BE2C (cell line): ENCODE results near the gene PIK3R5.

Experiments used
- DNase-seq: peaks from one replicate; pipeline ENCODE4 v3.0.0-alpha.2; 2020
- H3K27me3 ChIP-seq: fragments of 250-450 bp; sonication (Bioruptor Pico); 2 replicates; pipeline ENCODE4 v1.5.1; 2020; ENCODE audit warnings: mild to moderate bottlenecking
- H3K36me3 ChIP-seq: fragments of 250-450 bp; sonication (Bioruptor Pico); 2 replicates; pipeline ENCODE4 v1.5.1; 2020; ENCODE audit warnings: mild to moderate bottlenecking
- H3K4me1 ChIP-seq: fragments of 250-450 bp; sonication (Bioruptor Pico); 2 replicates; pipeline ENCODE4 v1.5.1; 2020
- H3K4me3 ChIP-seq: 2 replicates; pipeline ENCODE4 v1.5.1; 2011; ENCODE audit warnings: low read depth, low read length
- H3K9me3 ChIP-seq: fragments of 250-450 bp; sonication (Bioruptor Pico); 2 replicates; pipeline ENCODE4 v1.5.1; 2020
- CTCF ChIP-seq: IDR thresholded peaks from 2 replicates; pipeline ENCODE4 v1.5.1; 2012; ENCODE audit warnings: mild to moderate bottlenecking, low read depth, low read length

The PIK3R5 gene

GRCh38 chr17:9004961-9005285 lies 39.4 kb upstream of the PIK3R5 start:
- no peak for TF ChIP-seq CTCF
- Histone ChIP-seq H3K27me3 (peaks cover 22% of the 10 kb centered on the region), H3K9me3 (no peaks in the 10 kb centered on the region), H3K4me3 (no peak overlapping the region), H3K4me1 (no peaks in the 10 kb centered on the region), H3K36me3 (no peaks in the 10 kb centered on the region)
- DNase-seq: no peak

- H3K27me3 ChIP-seq: peaks cover 22% of the 10 kb centered on the region
- H3K4me3 ChIP-seq: no peak overlapping the region
- H3K9me3 ChIP-seq: no peaks in the 10 kb centered on the region
- H3K4me1 ChIP-seq: no peaks in the 10 kb centered on the region
- no peaks in the 10 kb centered on the region for H3K36me3 ChIP-seq
- no peak for TF ChIP-seq CTCF
- DNase-seq: no peak
These were observed 38.8 kb upstream of the PIK3R5 start for GRCh38 chr17:9004132-9004960.

- no peaks in the 10 kb centered on the region for H3K4me1 ChIP-seq
- TF ChIP-seq CTCF: no peak
- no peak overlapping the region for H3K4me3 ChIP-seq
- no peaks in the 10 kb centered on the region for H3K36me3 ChIP-seq
- no peak for DNase-seq
- peaks cover 22% of the 10 kb centered on the region for H3K27me3 ChIP-seq
- no peaks in the 10 kb centered on the region for H3K9me3 ChIP-seq
These were observed 38.0 kb upstream of the PIK3R5 start for GRCh38 chr17:9003355-9004131.

GRCh38 chr17:9002606-9003354 lies 37.3 kb upstream of the PIK3R5 start:
- Histone ChIP-seq H3K9me3 (no peaks in the 10 kb centered on the region), H3K4me3 (no peak overlapping the region), H3K4me1 (no peaks in the 10 kb centered on the region), H3K36me3 (no peaks in the 10 kb centered on the region), H3K27me3 (peaks cover 22% of the 10 kb centered on the region)
- TF ChIP-seq CTCF: no peak
- DNase-seq: no peak

GRCh38 chr17:9002227-9002605 lies 36.7 kb upstream of the PIK3R5 start:
- no peak overlapping the region for H3K4me3 ChIP-seq
- H3K4me1 ChIP-seq: no peaks in the 10 kb centered on the region
- DNase-seq: no peak
- no peaks in the 10 kb centered on the region for H3K36me3 ChIP-seq
- H3K9me3 ChIP-seq: no peaks in the 10 kb centered on the region
- TF ChIP-seq CTCF: no peak
- peaks cover 22% of the 10 kb centered on the region for H3K27me3 ChIP-seq

- H3K4me1 ChIP-seq: no peaks in the 10 kb centered on the region
- no peak overlapping the region for H3K4me3 ChIP-seq
- H3K9me3 ChIP-seq: no peaks in the 10 kb centered on the region
- no peaks in the 10 kb centered on the region for H3K36me3 ChIP-seq
- TF ChIP-seq CTCF: no peak
- no peak for DNase-seq
- peaks cover 22% of the 10 kb centered on the region for H3K27me3 ChIP-seq
These were observed 36.1 kb upstream of the PIK3R5 start for GRCh38 chr17:9001559-9001958.
